Activated CD8-positive, alpha-beta memory T cell treated with anti-CD3 and anti-CD28 coated beads for 4 hours (primary cell): ENCODE results near the gene ACTN1.

Source experiments
- DNase-seq, 2 donors: peaks; one replicate each; pipeline ENCODE4 v3.0.0-alpha.2; 2020; ENCODE audit warnings: low read depth in 2 of 2

The ACTN1 gene

DNA sequence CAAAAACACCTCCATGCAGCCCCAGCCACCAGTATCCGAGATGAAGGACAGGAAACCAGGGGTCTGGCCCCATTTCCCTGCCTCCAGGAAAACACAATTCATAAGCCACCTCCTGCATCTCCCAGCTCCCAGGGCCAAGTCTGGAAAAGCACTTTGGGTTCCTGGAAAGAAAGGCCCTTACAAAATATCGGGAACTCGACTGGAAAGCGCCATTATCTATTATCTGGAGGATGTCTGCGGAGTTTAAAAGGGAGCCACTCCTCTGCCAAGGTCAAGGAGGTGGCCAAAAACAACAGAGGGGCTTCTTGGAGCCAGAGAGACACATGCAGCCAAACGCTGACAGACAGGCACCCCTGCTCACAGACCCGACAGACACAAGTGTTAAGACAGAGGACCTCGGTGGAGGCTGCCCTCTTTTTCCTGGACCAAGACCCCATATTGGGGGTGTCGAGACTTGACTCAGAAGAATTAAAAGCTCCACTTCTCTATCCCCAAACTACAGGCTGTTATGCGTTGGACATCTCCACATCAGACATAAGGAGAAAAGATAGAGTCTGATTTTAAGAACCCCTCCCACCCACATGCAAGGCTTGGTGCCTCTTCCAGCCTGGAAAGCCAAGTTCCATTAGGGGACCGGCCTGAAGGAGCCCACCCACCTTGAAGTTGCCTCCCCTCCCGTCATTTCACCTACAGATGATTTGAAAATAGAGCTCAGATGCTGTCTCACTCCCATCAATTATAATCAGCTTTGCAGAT, 9.6 kb downstream of the ACTN1 start:
- no peak for DNase-seq

DNA sequence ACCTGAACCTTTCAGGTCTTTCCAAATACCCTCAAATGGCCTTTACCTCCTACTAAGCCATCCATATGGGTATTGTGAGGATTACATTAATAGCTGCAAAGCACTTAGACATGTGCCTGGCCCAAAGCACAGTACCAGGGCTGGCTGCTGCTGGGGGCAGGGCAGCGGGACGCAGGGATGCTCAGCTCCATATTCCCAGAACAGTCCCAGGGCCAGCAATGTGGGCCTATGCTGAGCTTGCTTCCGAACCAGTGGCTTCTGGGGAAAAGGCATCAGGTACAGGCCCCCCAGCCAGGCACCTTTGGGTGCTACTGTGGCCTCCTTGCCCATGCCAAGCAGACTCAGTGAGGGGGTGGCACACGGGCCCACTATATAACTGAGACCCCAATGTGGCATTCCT, 10.4 kb downstream of the ACTN1 start:
- no peak for DNase-seq

DNA sequence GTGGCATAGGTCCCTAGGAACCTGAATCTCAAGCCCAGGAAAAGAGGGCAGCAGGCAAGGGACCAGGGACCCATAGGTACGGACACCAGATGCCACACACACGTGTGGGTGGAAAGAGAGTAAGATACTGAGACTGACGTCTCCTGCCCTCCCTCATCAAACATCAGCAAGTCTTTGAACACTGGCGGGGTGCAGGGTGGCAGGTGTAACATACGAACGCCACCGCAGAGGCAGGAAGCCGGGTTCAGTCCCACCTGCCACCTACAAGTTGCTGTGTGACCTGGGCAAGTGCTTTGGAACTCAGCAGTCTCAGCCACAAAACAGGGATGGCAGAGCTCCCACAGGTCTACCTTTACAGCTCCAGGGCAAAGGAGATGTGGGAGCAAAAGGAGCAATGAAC, 11.1 kb downstream of the ACTN1 start:
- DNase-seq, result peak; percentile 24 to 43

DNA sequence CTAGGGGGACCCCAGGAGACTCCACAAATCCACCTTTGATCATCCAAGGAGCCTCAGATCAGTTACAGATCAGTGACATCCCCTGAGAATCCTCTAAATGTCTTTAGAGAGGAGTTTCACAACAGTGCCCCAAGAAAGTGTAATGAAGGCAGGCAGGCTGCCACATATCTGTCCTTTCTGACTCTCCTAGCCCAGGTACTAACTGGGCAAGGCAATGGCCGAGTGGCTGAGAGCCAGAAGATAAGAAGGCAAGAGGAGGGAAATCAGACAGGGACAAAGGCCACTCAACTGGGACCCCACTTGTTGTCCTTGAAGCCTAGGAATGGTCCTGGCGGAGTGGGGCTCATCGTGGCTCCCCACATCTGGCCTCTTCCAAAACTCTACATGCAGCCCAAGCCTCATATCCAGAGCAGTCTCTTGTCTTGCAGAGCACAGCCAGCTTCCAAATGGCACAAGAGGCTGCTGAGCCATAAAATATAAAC, 11.6 kb downstream of the ACTN1 start:
- DNase-seq, result no peak

DNA sequence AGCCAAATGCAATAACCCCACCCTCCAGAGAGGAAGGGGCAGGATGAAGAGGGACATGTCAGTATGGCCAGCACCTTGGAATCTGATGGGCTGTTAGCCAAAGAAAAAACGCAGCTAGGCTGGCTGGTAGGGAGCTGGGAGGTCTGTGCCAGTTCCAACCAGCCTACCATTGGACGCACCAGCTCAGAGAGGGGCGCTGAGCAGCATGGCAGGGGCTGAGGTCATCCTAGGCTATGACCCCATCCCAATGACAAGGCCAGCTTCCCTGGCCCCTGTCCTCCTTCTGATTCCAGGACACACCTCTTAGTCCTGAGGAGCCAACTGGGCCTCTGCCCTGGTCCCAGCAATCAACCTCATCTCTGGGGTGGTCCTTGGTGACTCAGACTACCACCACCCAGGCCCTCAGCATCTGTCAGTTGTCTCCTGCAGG, 12.2 kb downstream of the ACTN1 start:
- DNase-seq, result no peak

DNA sequence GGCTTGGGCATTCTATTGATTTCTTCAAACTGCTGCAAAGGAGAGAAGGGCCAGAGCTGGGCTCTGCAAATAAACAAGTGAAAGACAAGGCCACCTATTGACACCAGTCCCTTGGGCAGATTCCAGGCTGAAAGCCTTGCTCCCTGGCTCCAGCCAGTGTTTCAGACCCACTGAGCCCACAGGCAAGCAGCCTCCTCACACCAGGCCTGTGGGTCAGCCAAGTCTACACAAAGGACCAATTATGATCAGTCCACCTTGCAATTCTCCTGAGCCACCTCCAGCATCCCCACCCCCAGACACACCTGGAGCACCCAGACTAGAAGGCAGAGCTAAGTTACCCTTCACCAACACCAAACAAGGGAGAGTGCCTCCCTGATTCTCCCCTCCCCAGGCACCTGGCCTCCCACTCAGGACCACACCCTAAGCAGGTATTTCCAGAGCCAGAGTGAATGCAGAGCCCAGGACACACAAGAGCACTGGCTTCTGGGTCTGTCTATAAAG, 13.8 kb downstream of the ACTN1 start:
- DNase-seq, result no peak

DNA sequence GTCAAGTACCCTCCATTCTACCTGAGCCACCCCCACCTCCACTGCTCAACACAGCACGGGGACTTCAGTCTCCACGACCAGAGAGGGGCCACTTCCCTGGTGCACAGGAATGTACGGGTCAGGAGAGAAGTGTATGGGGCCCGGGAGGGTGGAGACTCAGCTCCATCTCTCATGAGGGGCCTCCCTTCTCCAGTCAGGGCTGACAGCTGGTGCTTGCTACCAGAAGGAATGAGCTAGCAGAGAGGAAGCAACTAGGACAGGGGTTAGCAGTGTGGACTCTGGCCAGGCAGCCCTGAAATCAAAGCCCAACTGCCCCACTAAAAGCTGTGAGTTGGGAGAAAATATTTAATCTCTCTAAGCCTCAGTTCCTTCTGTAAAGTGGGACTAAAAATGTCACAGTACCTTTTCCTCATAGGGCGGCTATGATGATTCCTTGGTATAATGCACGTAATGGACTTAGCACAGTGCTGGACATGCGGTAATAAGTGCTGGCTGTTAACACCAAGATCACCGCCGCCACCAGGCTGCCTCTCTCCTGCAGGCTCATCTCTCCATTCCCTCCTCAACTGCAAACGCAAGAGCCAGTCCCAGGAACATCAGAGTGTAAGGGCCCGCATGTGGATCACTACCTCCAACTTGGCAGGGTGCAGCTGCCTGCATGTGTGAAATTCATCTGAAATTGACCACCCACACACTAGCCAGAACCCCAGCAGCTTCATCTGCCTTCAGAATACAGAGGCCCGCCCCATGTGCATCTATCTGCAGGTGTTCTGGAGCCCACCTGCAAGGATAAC, 14.6 kb downstream of the ACTN1 start:
- DNase-seq, result no peak

DNA sequence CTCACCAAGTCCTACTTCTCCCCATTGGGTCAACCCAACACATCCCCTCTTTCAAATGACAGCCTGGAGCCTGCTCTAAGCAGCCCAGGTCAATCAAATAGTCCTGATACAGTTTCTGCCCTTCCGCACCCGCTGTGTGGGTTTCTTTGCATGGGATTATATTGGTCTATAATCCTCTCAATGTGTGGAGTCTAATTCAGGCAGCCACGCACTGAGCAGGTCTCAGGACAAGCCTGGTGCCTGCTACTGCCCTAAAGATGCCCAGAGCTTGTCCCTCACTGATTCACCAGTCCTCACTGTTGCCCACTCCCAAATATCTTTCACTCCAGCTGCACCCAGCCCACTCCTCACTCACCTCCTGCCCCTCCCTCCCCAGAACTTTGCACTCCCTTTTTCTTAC, 16.4 kb downstream of the ACTN1 start:
- DNase-seq, result no peak

DNA sequence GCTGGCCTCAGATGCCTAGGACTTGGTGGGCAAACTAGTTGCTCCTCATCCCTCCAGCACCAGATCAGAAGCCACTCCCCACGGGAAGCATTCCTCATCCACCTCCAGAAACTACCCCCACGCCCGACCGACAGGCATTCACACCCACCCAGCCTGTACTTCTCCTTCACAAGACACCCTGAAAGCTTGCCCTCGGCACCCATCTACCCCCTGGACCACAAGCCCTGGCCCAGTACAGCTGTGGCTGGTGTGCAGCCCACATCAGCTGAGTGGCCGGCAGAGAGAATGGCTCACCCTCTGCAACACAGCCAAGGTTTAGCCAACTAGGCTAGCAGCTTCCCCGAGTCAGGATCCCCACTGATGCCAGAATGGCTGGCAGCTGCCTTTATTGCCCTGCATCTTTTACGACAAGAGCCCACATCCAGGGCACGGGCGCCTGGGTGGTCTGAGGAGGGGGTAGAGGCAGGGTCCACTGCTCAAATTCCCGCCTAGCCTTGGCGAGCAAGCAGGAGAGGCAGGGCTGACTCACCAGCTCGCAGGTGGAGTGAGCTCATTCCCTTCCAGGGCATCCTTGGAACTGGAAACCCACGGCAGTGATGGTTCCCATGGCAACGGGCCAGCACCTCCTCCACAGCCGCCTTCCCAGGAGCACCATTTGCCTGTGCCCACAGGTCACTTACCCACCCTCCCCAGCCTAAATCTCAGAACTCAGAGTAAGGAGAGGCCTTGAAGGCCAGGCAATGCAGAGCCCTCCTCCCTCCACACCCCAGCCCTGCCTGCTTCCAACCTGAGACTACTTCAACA, 17.1 kb downstream of the ACTN1 start:
- DNase-seq, result no peak

DNA sequence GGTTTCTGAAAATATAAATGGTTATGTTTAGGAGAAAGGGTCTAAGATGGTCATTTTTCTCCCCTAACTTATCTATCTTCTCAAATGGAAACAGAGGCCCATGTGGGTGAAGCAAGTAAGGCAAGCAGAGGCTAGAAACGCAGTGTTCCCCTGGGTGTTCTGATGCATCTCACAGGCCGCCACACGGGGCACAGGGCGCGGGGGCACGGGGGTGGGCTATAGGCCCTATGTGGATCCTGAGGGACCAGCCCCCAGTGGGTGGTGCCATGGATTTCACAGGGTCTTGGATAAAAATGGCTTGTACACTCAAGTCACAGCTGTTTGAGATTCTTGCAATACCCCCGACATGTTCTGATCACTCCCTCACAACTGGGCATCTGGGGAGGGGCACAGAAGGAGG, 17.7 kb downstream of the ACTN1 start:
- no peak for DNase-seq

DNA sequence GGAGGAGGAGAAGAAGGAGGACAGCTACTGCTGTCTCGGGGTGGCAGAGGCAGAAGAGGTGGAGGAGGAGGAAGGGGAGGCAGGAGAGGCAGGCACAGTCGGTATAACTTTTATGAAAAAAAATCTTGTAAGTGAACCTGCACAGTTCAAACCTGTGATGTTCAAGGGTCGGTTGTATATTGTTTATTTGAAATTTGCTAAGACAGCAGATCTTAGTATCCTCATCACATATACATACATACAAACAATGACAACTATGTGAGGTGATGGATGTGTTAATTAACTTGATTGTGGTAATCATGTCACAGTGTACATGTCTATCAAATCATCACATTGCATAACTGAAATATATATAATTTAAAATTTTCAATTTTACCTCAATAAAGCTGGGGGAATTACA, 19.0 kb downstream of the ACTN1 start:
- DNase-seq, result no peak

DNA sequence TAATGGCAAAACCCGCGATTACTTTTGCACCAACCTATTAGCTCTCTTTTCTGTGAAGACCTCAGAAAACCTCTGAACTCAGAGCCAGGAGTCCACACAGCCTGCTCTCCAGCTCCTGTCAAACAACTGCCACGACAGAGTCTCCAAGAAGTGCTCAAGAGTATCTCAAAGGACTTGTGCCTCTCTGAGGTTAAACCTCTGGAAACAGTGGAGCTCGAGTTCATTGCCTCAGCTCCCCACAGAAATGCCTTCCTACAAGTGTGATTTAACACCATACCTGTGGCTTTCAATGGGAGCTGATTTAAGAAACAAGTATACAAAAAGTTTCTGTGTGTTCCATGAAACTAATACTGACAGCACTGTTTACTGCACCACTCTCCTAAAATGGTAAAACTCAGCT, 20.1 kb downstream of the ACTN1 start:
- DNase-seq, result no peak

DNA sequence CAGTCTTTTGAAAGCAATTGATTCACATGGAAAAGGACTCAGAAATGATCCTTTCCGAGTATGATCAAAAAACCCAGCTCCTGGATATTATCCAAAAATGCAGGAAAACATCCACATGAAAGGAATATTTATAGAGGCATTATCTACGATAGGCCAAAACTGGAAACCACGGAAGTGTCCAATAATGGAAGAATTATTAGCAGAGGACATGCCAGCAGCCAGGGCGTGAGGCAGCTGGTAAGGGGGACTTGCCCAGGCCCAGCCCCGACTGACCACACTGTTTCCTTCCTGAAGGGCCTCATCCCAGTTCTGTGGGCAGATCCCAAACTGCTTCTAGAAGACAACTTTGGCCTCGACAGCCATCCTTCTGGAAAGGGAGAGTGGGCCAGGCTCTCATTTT, 20.5 kb downstream of the ACTN1 start:
- no peak for DNase-seq

DNA sequence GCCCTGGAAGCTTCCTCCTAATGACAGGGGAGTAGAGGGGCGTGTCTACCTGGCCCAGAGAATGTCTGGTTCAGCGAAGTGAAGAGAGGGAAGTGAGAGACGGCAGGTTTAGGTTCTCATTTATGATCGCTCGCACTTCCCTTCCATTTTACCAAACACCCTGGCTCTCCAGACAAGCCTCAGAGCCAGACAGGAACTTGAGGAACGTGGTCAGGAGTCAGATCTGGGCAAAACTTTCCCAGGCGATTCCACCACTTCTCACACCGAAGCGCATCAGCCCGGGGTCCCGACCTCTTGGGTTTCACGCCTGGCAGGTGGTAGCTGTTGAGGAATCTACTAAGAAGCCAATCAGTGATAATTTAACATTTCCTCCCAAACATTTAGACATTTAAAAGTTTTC, 21.3 kb downstream of the ACTN1 start:
- DNase-seq, result no peak

DNA sequence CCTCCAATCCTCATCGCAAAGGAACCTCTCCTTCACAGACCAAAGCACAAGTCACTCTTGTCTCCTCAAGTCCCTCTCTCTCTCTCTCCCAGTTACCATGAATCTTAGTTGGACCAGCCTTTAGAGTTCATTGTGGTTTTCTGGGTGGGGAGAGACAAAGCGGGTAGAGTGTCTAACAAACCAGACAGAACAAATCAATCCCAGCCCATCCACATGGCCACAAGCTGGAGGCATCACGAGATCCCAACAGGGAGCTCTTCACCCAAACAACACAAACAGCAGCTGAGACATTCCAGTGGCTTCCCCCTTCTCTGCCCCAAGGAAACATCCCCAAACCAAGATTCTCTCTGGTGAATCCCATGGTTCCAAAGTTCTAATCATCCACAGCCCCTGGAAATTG, 22.4 kb downstream of the ACTN1 start:
- no peak for DNase-seq

DNA sequence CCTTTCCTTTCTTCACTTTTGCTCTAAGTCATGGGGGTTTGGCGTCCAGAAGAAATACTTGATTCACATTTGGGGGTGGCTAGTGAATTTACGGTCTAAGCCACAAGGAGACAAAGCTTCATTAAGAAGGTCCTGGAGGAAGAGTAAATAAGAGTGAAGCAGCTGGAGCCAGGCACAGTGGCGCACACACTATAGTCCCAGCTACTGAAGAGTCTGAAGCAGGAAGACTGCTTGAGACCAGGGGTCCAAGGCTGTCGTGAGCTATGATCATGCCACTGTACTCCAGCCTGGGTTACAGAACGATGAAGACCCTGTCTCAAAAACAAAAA, 23.3 kb downstream of the ACTN1 start:
- no peak for DNase-seq

DNA sequence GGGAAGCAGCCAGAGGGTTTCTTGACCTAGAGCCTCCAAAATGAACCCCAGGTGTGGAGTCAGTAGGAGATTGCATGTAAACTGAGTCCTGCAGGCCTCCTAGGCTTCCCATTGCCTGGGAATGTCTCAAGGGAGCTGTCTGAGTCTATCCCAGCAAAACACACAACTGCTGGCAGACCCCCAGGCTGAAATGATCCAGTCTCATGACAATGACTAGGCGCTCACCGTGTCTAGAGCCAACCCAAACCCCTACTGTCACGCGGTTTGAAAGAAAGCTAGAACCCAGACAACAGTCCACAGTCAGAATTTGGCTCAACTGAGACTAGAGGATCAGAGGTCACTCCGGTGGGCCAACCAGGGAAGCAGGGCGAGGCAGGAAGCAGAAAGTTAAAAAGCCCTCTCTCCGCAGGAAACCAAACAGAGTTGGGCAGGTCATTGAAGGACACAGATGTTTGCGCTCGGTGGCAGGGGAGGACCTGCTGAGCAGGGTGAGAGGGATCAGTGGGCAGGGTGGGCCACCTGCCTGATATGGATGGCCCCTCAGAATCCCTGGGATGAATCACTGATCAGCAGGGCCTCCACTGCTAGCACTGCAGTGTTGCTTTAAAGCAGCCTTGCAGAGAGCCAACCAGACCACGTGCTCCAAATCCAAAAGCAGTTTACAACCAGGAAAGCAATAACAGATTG, 23.8 kb downstream of the ACTN1 start:
- DNase-seq, result no peak

DNA sequence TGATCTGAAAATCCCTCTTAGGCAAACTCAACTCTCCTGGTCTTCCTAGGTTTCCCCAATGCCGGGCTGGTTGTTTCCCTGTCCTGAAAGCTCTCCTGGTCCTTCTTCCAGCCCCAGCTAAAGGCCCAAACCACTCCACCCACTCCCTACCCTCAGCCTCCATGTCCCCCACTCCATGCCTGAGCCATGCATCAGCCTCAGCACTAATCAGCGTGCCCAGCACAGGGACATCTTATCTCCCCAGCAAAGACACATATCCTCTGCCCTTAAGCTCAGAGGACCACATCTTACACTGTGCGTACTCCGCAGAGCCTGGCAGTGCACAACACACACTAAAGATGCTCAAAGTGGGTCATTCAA, 25.9 kb downstream of the ACTN1 start:
- no peak for DNase-seq

DNA sequence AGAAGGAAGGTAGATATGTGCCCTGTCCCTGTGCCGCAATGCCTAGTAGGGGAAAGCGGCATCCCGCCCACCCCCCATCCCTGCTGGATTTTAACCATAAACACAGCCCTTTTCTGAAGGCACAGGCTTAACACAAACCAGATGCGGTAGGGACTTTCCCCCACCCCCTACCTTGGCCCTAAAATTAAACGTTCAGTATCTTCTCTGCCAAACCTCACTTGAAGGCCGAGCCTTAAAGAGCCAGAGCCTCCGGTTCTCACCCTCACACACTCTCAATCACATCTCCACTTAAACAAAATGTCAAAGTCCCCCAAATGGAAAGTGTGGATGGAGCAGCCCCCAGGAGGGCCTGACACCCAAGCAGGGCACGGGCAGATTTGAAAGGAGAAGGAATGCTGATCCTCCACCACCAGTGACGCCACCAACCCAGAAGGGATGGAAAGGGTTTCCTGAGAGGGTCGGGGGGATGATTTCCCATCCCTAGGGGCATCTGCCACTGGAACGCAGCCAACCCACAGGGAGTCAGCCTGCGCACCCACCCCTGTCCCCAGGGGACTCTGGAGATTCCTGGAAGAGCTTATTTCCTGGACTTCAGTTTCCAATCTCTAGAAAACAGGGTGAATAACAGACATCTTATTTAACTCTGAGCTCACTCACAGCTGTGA, 26.4 kb downstream of the ACTN1 start:
- DNase-seq, result no peak

DNA sequence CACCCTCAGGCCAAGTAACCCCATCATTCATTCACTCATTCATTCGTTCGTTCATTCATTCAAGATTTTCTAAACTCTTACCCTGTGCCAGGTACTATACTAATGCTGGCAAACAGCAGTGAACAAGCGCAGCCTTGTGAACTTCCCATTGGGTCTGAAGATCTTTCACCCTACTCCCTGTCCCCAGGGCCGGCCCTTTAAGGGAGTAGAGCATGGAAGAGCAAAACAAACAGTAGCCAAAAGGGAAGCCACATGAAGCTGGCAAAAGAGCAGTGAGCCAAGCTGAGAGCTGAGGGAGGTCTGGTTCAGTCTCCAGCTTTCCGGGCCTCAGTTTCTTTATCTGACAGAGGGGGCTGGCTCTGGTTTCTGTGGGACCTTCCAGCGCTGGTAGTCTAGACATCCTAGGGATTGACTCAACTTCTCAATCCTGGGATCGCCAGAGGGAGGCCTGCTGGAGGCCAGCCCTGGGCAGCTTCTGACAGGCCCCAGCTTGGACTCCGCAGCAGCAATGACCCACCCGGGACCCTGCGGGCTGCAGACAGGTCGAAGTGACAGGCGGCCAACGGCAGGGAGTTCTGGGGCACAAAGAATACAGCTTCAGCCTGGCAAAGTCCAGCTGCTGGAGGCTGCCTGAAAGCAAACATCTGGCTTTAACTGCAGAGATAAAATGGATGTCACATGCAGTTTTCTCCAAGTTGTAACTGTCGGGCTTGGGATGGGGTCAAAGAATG, 27.1 kb downstream of the ACTN1 start:
- no peak for DNase-seq
